Measurements from ENCODE around the gene OCIAD1.

OCIAD1 gene

DNA sequence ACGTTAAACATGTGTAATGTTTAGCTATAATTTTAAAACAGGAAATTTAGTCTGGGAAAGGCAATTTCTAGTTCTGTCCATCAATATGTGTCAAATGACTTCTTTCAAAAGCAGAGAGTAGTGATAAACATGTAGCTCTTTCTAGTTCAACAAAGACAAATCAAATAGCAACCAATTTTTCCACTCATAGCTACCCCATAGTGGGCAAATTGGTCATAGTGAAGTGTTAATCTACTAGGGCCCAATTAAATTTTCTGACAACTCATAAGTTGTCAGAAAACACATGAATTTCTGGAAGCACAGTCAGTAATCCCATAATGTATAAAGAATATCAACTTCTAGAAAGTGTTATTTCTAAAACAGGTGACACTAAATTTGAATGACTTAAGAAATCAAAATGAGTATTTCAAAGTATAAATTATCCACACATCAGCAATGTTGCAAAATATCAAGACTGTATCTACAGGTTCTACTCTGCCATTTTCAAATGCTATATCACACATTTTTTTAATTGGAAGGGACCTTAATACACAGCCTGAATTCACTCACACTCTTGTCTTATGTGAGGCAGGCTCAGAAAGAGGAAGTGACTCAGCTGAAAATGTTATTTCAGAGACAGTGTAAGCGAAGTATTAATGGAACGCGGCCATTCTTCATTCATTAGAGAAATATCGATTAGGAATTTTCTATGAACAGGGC, 68.0 kb downstream of the OCIAD1 start:
- Histone ChIP-seq H3K4me1 (ENCODE audit: control insufficient read depth, insufficient read depth, low read length) (peaks cover 8% of the 10 kb centered on the region), H3K36me3 (ENCODE audit: insufficient read depth, low read length) (no peaks in the 10 kb centered on the region)

DNA sequence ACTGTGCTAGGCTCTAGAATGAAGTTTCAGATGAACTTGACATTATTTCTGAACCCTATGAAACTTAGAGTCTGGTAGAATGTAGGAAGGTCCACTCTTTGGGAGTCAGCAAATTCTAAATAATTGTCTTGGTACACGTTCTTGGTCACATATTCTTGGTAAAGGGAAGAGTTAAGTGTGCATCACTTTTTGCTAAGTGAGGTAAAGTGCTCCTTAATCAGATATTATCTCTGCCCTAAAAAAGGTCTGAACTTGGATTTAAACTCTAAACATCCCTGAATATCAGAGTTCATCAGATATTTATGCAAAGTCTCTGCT, 68.5 kb downstream of the OCIAD1 start:
- Histone ChIP-seq H3K36me3 (ENCODE audit: insufficient read depth, low read length) (no peaks in the 10 kb centered on the region), H3K9ac (ENCODE audit: low read depth, low read length) (no peak overlapping the region), H3K4me3 (ENCODE audit: low read length) (no peak overlapping the region), H3K4me1 (ENCODE audit: control insufficient read depth, insufficient read depth, low read length) (peaks cover 8% of the 10 kb centered on the region), H3K9me3 (replicated peaks; ENCODE audit: low read length) (no peaks in the 10 kb centered on the region), H3K27me3 (ENCODE audit: control insufficient read depth, insufficient read depth, low read length) (no peaks in the 10 kb centered on the region), H3K4me2 (ENCODE audit: low read length) (no peak overlapping the region)

More for the DNA sequence above, 68.0 kb downstream of the OCIAD1 start:
- Histone ChIP-seq H3K9ac (ENCODE audit: low read depth, low read length) (no peak overlapping the region), H3K4me3 (ENCODE audit: low read length) (no peak overlapping the region), H3K4me2 (ENCODE audit: low read length) (no peak overlapping the region), H3K9me3 (replicated peaks; ENCODE audit: low read length) (no peaks in the 10 kb centered on the region), H3K27me3 (ENCODE audit: control insufficient read depth, insufficient read depth, low read length) (no peaks in the 10 kb centered on the region)

DNA sequence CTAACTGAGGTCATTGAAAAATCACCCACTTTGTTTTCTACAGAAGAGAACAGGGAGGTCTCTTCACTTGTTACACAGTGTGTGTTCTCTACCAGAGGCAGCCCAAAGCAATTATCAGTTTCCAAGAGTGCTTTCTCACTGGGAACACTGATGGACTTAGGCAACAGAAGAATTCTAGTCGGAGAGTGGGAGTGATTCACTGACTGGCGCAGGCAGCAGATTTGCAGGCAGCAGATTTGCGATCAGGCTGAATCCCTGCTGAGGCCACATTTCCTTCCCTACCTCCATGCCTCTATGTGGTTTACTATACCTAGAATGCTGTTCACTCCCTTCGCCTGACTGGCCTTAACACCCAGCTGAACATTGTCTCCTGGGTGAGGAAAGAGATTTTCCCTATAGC, 69.1 kb downstream of the OCIAD1 start:
- H3K4me2 ChIP-seq (ENCODE audit: low read length) = no peak overlapping the region
- no peak overlapping the region for H3K9ac ChIP-seq (ENCODE audit: low read depth, low read length)
- H3K27me3 ChIP-seq (ENCODE audit: control insufficient read depth, insufficient read depth, low read length) = no peaks in the 10 kb centered on the region
- H3K36me3 ChIP-seq (ENCODE audit: insufficient read depth, low read length) = no peaks in the 10 kb centered on the region
- peaks cover 13% of the 10 kb centered on the region for H3K4me1 ChIP-seq (ENCODE audit: control insufficient read depth, insufficient read depth, low read length)
- H3K9me3 ChIP-seq (replicated peaks; ENCODE audit: low read length) = no peaks in the 10 kb centered on the region
- no peak overlapping the region for H3K4me3 ChIP-seq (ENCODE audit: low read length)

DNA sequence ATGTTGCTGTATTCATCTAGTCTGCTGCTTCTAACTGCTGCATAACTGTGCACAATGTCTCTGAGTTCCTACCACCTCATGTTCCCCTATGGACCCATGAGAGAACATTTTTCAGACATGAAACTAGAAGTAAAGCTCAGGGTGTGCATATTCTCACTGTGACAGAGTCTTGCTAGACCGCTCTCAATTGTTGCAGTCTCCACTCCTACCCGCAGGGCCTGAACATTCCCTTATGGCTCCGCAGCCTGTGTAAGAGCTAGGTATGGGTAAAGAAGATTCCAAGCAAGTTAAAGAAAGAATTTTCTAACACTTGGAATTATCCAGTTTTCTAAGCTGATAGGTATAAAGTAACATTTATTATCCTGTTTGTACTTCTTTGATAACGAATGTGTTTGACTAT, 70.3 kb downstream of the OCIAD1 start:
- no peak overlapping the region for H3K9ac ChIP-seq (ENCODE audit: low read depth, low read length)
- H3K4me2 ChIP-seq (ENCODE audit: low read length) = no peak overlapping the region
- no peaks in the 10 kb centered on the region for H3K27me3 ChIP-seq (ENCODE audit: control insufficient read depth, insufficient read depth, low read length)
- H3K4me1 ChIP-seq (ENCODE audit: control insufficient read depth, insufficient read depth, low read length) = peaks cover 25% of the 10 kb centered on the region
- no peaks in the 10 kb centered on the region for H3K36me3 ChIP-seq (ENCODE audit: insufficient read depth, low read length)
- H3K9me3 ChIP-seq (replicated peaks; ENCODE audit: low read length) = no peaks in the 10 kb centered on the region
- no peak overlapping the region for H3K4me3 ChIP-seq (ENCODE audit: low read length)

DNA sequence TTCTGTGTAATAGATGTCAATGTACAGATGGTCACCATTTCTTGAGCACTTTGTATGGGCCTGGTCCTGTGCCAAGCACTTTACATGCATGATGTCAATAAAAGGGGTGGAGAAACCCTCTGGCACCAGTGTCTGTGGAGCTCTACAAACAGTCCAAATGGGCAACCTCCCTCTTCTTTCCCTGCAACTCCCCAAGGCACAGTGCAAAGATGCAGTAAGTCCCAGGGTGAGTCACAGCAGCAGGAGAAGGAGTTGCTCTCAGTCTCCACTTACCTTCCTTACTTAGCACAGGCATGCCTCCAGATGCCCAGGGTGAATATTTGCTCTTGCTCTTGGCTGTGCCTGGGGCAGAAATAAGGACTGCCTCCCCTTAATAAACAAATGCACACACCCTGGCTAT, 71.4 kb downstream of the OCIAD1 start:
- Histone ChIP-seq H3K9ac (ENCODE audit: low read depth, low read length) (no peak overlapping the region), H3K36me3 (ENCODE audit: insufficient read depth, low read length) (no peaks in the 10 kb centered on the region), H3K4me3 (ENCODE audit: low read length) (no peak overlapping the region), H3K4me1 (ENCODE audit: control insufficient read depth, insufficient read depth, low read length) (peaks cover 32% of the 10 kb centered on the region), H3K4me2 (ENCODE audit: low read length) (no peak overlapping the region), H3K9me3 (replicated peaks; ENCODE audit: low read length) (no peaks in the 10 kb centered on the region), H3K27me3 (ENCODE audit: control insufficient read depth, insufficient read depth, low read length) (no peaks in the 10 kb centered on the region)

DNA sequence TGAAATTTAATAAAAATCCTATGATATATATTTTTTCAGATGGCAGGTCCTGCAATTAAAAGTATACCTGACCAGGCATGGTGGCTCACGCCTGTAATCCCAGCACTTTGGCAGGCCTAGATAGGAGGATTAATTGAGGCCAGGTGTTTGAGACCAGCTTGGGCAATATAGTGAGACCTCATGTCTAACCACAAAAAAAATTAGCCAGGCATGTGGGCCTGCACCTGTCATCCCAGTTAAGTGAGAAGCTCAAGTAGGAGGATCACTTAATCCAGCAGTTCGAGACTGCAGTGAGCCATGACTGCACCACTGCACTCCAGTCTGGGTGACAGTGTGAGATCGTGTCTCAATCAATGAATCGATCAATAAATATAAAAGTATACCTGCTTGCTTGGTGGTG, 73.2 kb downstream of the OCIAD1 start:
- Histone ChIP-seq H3K4me1 (ENCODE audit: control insufficient read depth, insufficient read depth, low read length) (peaks cover 32% of the 10 kb centered on the region), H3K9me3 (replicated peaks; ENCODE audit: low read length) (no peaks in the 10 kb centered on the region), H3K9ac (ENCODE audit: low read depth, low read length) (no peak overlapping the region), H3K4me3 (ENCODE audit: low read length) (no peak overlapping the region), H3K36me3 (ENCODE audit: insufficient read depth, low read length) (no peaks in the 10 kb centered on the region), H3K27me3 (ENCODE audit: control insufficient read depth, insufficient read depth, low read length) (no peaks in the 10 kb centered on the region), H3K4me2 (ENCODE audit: low read length) (no peak overlapping the region)

DNA sequence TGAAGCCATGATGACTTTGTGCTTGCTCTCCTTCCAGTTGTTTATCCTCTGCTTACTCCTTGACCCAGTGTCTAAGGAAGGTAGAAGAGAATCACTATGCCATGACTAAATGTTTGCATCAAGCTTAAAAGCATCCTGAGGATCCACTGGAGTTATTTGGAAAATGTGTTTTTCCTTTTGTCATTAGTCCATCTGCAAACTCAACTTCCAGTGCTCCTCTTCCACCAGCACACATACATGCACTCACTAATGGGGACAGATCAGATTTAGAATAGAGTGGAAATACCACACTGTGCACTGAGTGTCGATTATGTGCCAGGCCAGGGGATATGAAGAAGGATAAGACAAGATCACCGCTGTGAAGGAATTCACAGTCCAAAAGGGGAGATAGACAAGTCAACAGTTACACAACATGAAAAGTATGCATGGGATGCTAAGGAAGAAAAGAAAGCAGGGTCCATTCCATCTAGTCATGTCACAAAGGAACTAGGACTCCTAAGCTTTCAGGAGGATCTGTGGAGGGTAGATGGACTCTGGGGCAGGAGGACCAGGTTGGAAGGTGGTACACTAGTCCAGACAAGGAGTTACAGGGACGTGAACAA, 73.8 kb downstream of the OCIAD1 start:
- H3K4me1 ChIP-seq (ENCODE audit: control insufficient read depth, insufficient read depth, low read length) = peaks cover 31% of the 10 kb centered on the region
- H3K9ac ChIP-seq (ENCODE audit: low read depth, low read length) = no peak overlapping the region
- no peaks in the 10 kb centered on the region for H3K9me3 ChIP-seq (replicated peaks; ENCODE audit: low read length)
- no peaks in the 10 kb centered on the region for H3K27me3 ChIP-seq (ENCODE audit: control insufficient read depth, insufficient read depth, low read length)
- H3K4me3 ChIP-seq (ENCODE audit: low read length) = no peak overlapping the region
- H3K4me2 ChIP-seq (ENCODE audit: low read length) = no peak overlapping the region
- no peaks in the 10 kb centered on the region for H3K36me3 ChIP-seq (ENCODE audit: insufficient read depth, low read length)

DNA sequence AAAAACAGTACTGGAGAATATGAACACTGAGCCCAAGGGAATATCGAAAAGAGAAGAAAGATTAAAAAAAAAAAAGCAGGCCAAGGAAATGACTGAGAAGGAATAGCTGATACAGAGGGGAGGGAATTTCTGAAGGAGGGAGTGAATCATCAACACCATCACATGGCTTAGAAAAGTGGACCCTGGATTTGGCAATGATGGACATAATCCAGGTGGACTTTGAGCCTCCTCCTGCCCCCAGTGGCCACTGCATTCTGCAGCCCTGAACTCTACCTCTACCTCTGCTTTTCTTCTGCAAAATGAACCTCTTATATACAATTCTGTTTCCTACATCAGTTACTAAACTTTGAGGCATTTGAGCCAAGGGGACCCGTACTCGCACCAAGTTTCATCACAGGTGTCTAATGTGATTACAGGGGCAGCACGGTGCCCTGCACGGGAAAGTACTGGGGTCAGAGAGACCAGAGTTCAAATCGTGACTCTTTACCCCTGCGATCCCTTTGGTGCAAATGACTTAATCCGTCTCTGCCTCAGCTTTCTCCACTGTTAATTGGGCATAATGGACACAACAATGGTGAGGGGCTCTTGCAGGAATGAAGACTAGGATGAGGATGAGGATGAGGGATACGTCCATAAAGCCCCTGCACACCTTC, 74.6 kb downstream of the OCIAD1 start:
- Histone ChIP-seq H3K4me3 (ENCODE audit: low read length) (peak overlapping the region; percentile 67), H3K4me2 (ENCODE audit: low read length) (peak overlapping the region; percentile 79), H3K4me1 (ENCODE audit: control insufficient read depth, insufficient read depth, low read length) (peaks cover 34% of the 10 kb centered on the region), H3K27me3 (ENCODE audit: control insufficient read depth, insufficient read depth, low read length) (no peaks in the 10 kb centered on the region), H3K9ac (ENCODE audit: low read depth, low read length) (no peak overlapping the region), H3K36me3 (ENCODE audit: insufficient read depth, low read length) (no peaks in the 10 kb centered on the region), H3K9me3 (replicated peaks; ENCODE audit: low read length) (no peaks in the 10 kb centered on the region)

DNA sequence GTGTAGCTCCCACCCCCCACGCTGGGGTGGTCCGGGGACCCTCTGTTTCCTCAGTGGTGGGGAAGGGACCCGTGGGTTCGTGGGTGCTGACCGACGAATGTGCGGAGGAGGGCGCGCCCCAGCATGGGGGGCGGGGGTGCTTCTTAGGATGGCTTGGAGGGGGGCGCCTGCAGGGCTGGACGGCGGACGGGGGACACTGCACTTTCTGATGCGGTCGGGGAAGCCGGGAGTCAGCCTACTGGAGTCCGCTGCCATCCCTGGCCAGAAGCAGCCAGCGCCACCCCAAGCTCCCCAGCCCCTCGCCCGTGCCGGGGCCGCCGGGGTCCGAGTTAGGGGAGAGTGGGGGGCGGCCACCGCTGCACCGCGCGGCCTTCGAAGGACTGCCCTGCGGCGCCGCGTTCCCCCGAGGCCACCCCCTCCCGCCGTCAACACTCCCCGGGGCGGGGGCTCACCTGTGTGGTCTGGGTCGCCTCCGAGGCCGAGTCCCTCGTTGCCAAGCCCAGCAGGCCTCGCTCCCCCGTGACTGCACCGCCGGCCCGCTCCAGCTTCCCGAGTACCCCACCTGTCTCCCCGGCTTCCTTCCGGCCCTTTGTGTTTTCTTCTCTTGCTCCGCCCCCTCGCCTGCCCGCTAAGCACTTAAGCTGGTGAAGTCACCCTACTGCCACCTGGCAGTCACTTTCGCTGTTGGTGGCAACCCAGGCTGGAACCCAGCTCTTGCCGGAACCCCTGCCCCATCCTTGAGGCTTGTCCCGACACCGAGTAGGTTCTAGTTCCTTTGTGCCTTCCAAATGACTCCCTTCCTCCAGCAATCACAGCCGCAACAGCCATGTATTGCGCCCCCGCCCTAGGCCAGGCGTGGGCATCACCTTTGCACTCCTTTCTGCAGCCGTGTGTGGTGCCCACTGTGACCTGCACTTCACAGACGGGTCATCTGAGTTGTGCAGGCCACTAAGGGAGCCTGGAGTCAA, 75.6 kb downstream of the OCIAD1 start, which contains the start of gene OCIAD2:
OCIAD2 (minus strand) TSS at position 569 of the 968 bp plus-strand sequence. CDS start 2,225 bp downstream, outside the sequence.
- Histone ChIP-seq H3K9ac (ENCODE audit: low read depth, low read length) (peak within 1 kb of the TSS; percentile 68), H3K36me3 (ENCODE audit: insufficient read depth, low read length) (no peaks in the 10 kb centered on the region), H3K4me1 (ENCODE audit: control insufficient read depth, insufficient read depth, low read length) (peaks cover 34% of the 10 kb centered on the region), H3K9me3 (replicated peaks; ENCODE audit: low read length) (no peaks in the 10 kb centered on the region), H3K27me3 (ENCODE audit: control insufficient read depth, insufficient read depth, low read length) (no peaks in the 10 kb centered on the region), H3K4me2 (ENCODE audit: low read length) (peak within 1 kb of the TSS; percentile 79), H3K4me3 (ENCODE audit: low read length) (peak within 1 kb of the TSS; percentile 67)

DNA sequence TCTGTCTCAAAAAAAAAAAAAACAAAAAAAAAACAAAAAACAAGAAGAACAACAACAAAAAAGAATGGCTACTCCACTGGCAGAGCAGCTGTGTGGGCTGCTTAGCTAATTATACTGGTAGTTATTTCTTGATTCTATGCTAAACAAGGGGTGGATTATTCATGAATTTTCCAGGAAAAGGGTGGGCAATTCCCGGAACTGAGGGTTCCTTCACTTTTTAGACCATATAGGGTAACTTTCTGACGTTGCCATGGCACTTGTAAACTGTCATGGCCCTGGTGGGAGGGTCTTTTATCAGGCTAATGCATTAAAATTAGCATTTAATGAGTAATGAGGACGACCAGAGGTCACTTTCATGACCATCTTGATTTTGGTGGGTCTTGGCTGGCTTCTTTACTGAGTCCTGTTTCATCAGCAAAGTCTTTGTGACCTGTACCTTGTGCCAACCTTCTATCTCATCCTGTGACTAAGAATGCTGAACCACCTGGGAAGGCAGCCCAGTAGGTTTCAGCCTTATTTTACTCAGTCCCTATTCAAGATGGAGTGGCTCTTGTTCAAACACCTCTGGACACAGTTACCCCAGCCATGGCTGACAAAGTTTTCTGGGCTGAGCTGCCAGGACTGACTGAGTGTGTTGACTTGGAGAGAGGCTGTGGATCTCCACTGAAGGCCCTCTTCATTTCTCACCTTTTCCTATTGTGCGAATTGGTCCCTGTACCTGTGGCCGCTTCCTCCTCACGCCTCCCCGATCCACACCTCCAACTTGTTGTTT, 77.0 kb downstream of the OCIAD1 start:
- no peaks in the 10 kb centered on the region for H3K27me3 ChIP-seq (ENCODE audit: control insufficient read depth, insufficient read depth, low read length)
- no peak overlapping the region for H3K4me2 ChIP-seq (ENCODE audit: low read length)
- H3K4me3 ChIP-seq (ENCODE audit: low read length) = no peak overlapping the region
- peaks cover 39% of the 10 kb centered on the region for H3K4me1 ChIP-seq (ENCODE audit: control insufficient read depth, insufficient read depth, low read length)
- H3K9ac ChIP-seq (ENCODE audit: low read depth, low read length) = no peak overlapping the region
- H3K9me3 ChIP-seq (replicated peaks; ENCODE audit: low read length) = no peaks in the 10 kb centered on the region
- H3K36me3 ChIP-seq (ENCODE audit: insufficient read depth, low read length) = no peaks in the 10 kb centered on the region

Measured in skeletal muscle satellite cell (primary cell).